Ishikawa (cell line): ENCODE results near the gene SH3RF3.

Experiments
- CEBPB ChIP-seq: IDR thresholded peaks from 2 replicates; pipeline ENCODE4 v1.6.1; 2012
- EGR1 ChIP-seq: IDR thresholded peaks from 2 replicates; pipeline ENCODE4 v1.6.1; 2012
- EP300 ChIP-seq: IDR thresholded peaks from 2 replicates; pipeline ENCODE4 v1.6.1; 2012; ENCODE audit warnings: borderline replicate concordance
- FOXM1 ChIP-seq: IDR thresholded peaks from 2 replicates; pipeline ENCODE4 v1.6.1; 2012; ENCODE audit warnings: low read depth, borderline replicate concordance
- NFIC ChIP-seq: IDR thresholded peaks from 2 replicates; pipeline ENCODE4 v1.6.1; 2012
- RAD21 ChIP-seq: IDR thresholded peaks from 2 replicates; pipeline ENCODE4 v1.6.1; 2012; ENCODE audit warnings: low read depth
- TAF1 ChIP-seq: IDR thresholded peaks from 2 replicates; pipeline ENCODE4 v1.6.1; 2012; ENCODE audit warnings: low read depth, mild to moderate bottlenecking
- YY1 ChIP-seq: IDR thresholded peaks from 2 replicates; pipeline ENCODE4 v1.6.1; 2012; ENCODE audit warnings: low read depth
- ZBTB7A ChIP-seq: IDR thresholded peaks from 2 replicates; pipeline ENCODE4 v1.6.1; 2012; ENCODE audit warnings: low read depth
- TF ChIP-seq, protein P1 (sequence below): IDR thresholded peaks from 2 replicates; pipeline ENCODE4 v1.6.1; 2012
- TF ChIP-seq, protein P2 (sequence below): IDR thresholded peaks from 2 replicates; pipeline ENCODE4 v1.6.1; 2012; ENCODE audit warnings: low read depth, mild to moderate bottlenecking
- TF ChIP-seq, protein P3 (sequence below): IDR thresholded peaks from 2 replicates; pipeline ENCODE4 v1.6.1; 2012

DNA sequence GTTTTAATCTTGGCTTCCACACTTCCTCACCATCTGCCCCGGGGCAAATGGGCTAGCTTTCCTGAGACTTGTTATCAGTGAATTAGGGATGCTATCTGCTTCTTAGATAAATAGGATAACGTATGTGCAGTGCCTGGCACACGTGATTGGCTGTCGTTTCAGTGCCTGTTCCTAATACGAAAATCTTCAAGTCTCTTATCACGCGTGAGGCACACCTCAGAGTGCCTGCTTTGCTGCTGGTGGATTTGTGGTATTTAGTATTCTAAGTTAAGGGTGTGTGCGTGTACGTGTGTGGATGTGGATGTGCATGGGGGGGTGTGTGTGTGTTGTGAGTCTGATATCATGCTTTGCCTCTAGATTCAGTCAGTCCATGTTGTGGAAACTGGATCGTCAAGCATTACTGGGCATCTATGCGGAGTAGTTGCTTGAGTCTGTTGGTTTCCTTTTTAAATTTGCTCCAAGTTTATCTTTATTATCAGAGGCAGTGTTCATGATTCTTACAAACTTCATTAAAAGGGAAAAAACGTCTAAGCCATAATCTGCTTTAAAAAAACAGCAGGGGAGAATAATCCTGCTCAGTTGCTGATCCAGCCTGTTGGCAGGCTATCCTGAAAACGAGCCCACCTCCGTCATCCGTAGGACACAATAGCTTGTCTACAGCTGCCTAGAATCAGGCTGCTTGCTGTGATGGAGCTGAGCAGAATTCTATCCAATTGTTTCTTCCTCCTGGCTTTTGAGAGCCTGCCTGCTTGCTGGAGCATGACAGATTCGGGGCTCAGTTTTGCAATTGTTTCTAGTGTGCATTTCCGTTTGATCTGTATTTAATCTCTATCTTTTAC, 6.6 kb downstream of the SH3RF3 start:
- TF ChIP-seq EP300 = no peak
- TF ChIP-seq, protein P1, sequence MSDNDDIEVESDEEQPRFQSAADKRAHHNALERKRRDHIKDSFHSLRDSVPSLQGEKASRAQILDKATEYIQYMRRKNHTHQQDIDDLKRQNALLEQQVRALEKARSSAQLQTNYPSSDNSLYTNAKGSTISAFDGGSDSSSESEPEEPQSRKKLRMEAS = no peak
- no peak for TF ChIP-seq FOXM1
- no peak for TF ChIP-seq EGR1
- no peak for TF ChIP-seq YY1
- TF ChIP-seq ZBTB7A = no peak
- TF ChIP-seq, protein P2, sequence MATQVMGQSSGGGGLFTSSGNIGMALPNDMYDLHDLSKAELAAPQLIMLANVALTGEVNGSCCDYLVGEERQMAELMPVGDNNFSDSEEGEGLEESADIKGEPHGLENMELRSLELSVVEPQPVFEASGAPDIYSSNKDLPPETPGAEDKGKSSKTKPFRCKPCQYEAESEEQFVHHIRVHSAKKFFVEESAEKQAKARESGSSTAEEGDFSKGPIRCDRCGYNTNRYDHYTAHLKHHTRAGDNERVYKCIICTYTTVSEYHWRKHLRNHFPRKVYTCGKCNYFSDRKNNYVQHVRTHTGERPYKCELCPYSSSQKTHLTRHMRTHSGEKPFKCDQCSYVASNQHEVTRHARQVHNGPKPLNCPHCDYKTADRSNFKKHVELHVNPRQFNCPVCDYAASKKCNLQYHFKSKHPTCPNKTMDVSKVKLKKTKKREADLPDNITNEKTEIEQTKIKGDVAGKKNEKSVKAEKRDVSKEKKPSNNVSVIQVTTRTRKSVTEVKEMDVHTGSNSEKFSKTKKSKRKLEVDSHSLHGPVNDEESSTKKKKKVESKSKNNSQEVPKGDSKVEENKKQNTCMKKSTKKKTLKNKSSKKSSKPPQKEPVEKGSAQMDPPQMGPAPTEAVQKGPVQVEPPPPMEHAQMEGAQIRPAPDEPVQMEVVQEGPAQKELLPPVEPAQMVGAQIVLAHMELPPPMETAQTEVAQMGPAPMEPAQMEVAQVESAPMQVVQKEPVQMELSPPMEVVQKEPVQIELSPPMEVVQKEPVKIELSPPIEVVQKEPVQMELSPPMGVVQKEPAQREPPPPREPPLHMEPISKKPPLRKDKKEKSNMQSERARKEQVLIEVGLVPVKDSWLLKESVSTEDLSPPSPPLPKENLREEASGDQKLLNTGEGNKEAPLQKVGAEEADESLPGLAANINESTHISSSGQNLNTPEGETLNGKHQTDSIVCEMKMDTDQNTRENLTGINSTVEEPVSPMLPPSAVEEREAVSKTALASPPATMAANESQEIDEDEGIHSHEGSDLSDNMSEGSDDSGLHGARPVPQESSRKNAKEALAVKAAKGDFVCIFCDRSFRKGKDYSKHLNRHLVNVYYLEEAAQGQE = no peak
- no peak for TF ChIP-seq CEBPB
- TF ChIP-seq TAF1 = no peak
- TF ChIP-seq, protein P3, sequence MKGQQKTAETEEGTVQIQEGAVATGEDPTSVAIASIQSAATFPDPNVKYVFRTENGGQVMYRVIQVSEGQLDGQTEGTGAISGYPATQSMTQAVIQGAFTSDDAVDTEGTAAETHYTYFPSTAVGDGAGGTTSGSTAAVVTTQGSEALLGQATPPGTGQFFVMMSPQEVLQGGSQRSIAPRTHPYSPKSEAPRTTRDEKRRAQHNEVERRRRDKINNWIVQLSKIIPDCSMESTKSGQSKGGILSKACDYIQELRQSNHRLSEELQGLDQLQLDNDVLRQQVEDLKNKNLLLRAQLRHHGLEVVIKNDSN = no peak
- no peak for TF ChIP-seq NFIC
- TF ChIP-seq RAD21 = no peak
